Kidney (tissue), 14 donors: ENCODE measurements around the gene YIF1A. TPM values are rescaled to one million over a fixed set of nuclear protein-coding genes. Genes with fewer than 3 reads are reported as not detected.
A peak's percentile ranks its signal among the peaks of the same experiment; 100 is the strongest.
"Not testable (repeated sequence)": the region's sequence is repeated elsewhere in the genome, so short reads cannot be mapped to it uniquely, and the experiment has no call there.

Source experiments
- DNase-seq, 5 donors: peaks; one replicate each; pipeline ENCODE4 v3.0.0-alpha.2; 2013 to 2020
- FAIRE-seq: peaks from 2 replicates; lab custom pipeline; 2012; peaks lifted over from hg19 to GRCh38; lab: Jason Lieb, UNC
- H3K27ac ChIP-seq, 2 donors: one replicate each; pipeline ENCODE4 v1.7.0; 2013; ENCODE audit warnings: low read depth in 2 of 2, low read length in 2 of 2, inconsistent platforms in 1 of 2
- H3K27me3 ChIP-seq: one replicate; pipeline ENCODE4 v1.7.1; 2013; ENCODE audit warnings: low read length, inconsistent platforms; ENCODE audit not compliant: control insufficient read depth, insufficient read depth
- H3K36me3 ChIP-seq, 3 donors: one replicate each; pipeline versions ENCODE4 v1.7.0 to v1.7.1; 2013; ENCODE audit warnings: low read length in 3 of 3, control low read depth in 1 of 3, inconsistent platforms in 1 of 3; ENCODE audit not compliant: insufficient read depth in 3 of 3, control insufficient read depth in 2 of 3
- H3K4me1 ChIP-seq, 3 donors: one replicate each; pipeline versions ENCODE4 v1.7.0 to v1.7.1; 2013; ENCODE audit warnings: low read length in 3 of 3, inconsistent platforms in 1 of 3, low read depth in 1 of 3; ENCODE audit not compliant: control insufficient read depth in 2 of 3, insufficient read depth in 2 of 3
- H3K4me3 ChIP-seq, 3 donors: one replicate each; pipeline versions ENCODE4 v1.7.0 to v1.8.1; 2013; ENCODE audit warnings: low read length in 3 of 3, control low read depth in 1 of 3, inconsistent platforms in 1 of 3
- H3K9ac ChIP-seq, 3 donors: one replicate each; pipeline versions ENCODE4 v1.7.0 to v1.7.1; 2013; ENCODE audit warnings: low read length in 3 of 3, control low read depth in 1 of 3, inconsistent platforms in 1 of 3
- H3K9me3 ChIP-seq, 3 donors: one replicate each; pipeline versions ENCODE4 v1.7.0 to v1.7.1; 2013; ENCODE audit warnings: low read length in 3 of 3, control low read depth in 1 of 3, inconsistent platforms in 1 of 3; ENCODE audit not compliant: control insufficient read depth in 2 of 3, insufficient read depth in 1 of 3
- intact Hi-C: fragments of 100-400 bp; cut with DNase I; formaldehyde crosslinking; loops from one replicate; pipeline ENCODE4 v1.11.1; 2022
- polyA plus RNA-seq: library from polyadenylated mRNA; stranded (reverse); fragments of 350-450 nt; fragmentation: Illumina TruSeq; extraction: RNeasy Lipid Tissue Mini Kit (QIAGEN cat#74804); gene quantifications from one replicate; pipeline ENCODE4 v1.2.3, GENCODE V29; 2014; ENCODE audit warnings: low read depth, low replicate concordance; ENCODE audit not compliant: insufficient read depth
- total RNA-seq: library from RNA; stranded (reverse); fragmentation: NEBNext Ultra II Directional; extraction: Animal tissue kit (Norgen Biotek cat#: 25700); gene quantifications from one replicate; pipeline ENCODE4 v1.2.1, GENCODE V29; 2021
- TF ChIP-seq, protein P1 (sequence below): IDR thresholded peaks from 3 replicates; pipeline ENCODE4 v1.5.1; 2012; ENCODE audit warnings: mild to moderate bottlenecking, moderate library complexity, borderline replicate concordance; ENCODE audit not compliant: insufficient read depth; ENCODE audit errors: extremely low read depth
- donor health status: control.
- donor health status: control.
- donor health status: control.
- donor health status: control.
- donor health status: control.
- donor health status: DM: yes; HTN: yes; CAD: no.
- donor health status: Normal renal cell carcinoma (clear cell type).

YIF1A gene
- total and polyA plus RNA-seq, 2 donors from 2014 or later = 92.1 to 115 TPM

DNA sequence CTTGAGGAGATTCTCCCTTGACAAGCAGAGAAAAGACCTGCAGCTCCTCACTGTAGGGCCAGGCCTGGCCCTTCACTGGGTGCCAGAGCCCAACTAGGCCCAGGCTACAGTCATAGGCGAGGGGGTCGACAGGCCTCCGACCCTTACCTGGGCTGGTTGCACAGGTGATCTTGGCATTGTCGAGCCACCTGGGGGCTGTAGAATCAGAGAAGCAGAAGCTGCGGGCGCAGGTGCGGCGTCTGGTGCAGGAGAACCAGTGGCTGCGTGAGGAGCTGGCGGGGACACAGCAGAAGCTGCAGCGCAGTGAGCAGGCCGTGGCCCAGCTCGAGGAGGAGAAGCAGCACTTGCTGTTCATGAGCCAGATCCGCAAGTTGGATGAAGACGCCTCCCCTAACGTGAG, 27.4 kb downstream of the YIF1A start:
- H3K36me3 ChIP-seq = peaks cover 2 to 7% (median 4%) of the 10 kb centered on the region in 3 donors
- TF ChIP-seq, protein P1, sequence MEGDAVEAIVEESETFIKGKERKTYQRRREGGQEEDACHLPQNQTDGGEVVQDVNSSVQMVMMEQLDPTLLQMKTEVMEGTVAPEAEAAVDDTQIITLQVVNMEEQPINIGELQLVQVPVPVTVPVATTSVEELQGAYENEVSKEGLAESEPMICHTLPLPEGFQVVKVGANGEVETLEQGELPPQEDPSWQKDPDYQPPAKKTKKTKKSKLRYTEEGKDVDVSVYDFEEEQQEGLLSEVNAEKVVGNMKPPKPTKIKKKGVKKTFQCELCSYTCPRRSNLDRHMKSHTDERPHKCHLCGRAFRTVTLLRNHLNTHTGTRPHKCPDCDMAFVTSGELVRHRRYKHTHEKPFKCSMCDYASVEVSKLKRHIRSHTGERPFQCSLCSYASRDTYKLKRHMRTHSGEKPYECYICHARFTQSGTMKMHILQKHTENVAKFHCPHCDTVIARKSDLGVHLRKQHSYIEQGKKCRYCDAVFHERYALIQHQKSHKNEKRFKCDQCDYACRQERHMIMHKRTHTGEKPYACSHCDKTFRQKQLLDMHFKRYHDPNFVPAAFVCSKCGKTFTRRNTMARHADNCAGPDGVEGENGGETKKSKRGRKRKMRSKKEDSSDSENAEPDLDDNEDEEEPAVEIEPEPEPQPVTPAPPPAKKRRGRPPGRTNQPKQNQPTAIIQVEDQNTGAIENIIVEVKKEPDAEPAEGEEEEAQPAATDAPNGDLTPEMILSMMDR = no peak

GRCh38 chr11:66259956-66260355, 29.0 kb downstream of the YIF1A start:
- DNase-seq (no peak), FAIRE-seq (no peak)
- H3K27ac ChIP-seq = no peak overlapping the region
- H3K4me1 ChIP-seq = peaks cover 0 to 12% (median 4%) of the 10 kb centered on the region in 3 donors
- intact Hi-C loops = no loop called here
- no peaks in the 10 kb centered on the region for H3K27me3 ChIP-seq
- TF ChIP-seq, protein P1 = no peak
- H3K4me3 ChIP-seq = no peak overlapping the region
- peaks cover 2 to 7% (median 4%) of the 10 kb centered on the region in 3 donors for H3K36me3 ChIP-seq
- H3K9ac ChIP-seq = no peak overlapping the region
- H3K9me3 ChIP-seq = no peaks in the 10 kb centered on the region

More for the DNA sequence above, 27.4 kb downstream of the YIF1A start:
- H3K4me3 ChIP-seq = no peak overlapping the region
- DNase-seq (no peak), FAIRE-seq (no peak)
- intact Hi-C loops = no loop called here
- no peaks in the 10 kb centered on the region for H3K27me3 ChIP-seq
- no peaks in the 10 kb centered on the region for H3K9me3 ChIP-seq
- no peak overlapping the region for H3K27ac ChIP-seq
- H3K9ac ChIP-seq = no peak overlapping the region
- peaks cover 0 to 14% (median 4%) of the 10 kb centered on the region in 3 donors for H3K4me1 ChIP-seq

- FAIRE-seq (no peak), DNase-seq (no peak)
- TF ChIP-seq, protein P1 = no peak
- H3K4me1 ChIP-seq = peaks cover 0 to 12% (median 4%) of the 10 kb centered on the region in 3 donors
- peak overlapping the region in 1 of 3 donors; percentile 43 for H3K9ac ChIP-seq
- intact Hi-C loops = no loop called here
- H3K4me3 ChIP-seq = no peak overlapping the region
- H3K9me3 ChIP-seq = no peaks in the 10 kb centered on the region
- no peak overlapping the region for H3K27ac ChIP-seq
- no peaks in the 10 kb centered on the region for H3K27me3 ChIP-seq
- peaks cover 0 to 7% (median 4%) of the 10 kb centered on the region in 3 donors for H3K36me3 ChIP-seq
Observed at GRCh38 chr11:66259225-66259624, 29.7 kb downstream of the YIF1A start.

DNA sequence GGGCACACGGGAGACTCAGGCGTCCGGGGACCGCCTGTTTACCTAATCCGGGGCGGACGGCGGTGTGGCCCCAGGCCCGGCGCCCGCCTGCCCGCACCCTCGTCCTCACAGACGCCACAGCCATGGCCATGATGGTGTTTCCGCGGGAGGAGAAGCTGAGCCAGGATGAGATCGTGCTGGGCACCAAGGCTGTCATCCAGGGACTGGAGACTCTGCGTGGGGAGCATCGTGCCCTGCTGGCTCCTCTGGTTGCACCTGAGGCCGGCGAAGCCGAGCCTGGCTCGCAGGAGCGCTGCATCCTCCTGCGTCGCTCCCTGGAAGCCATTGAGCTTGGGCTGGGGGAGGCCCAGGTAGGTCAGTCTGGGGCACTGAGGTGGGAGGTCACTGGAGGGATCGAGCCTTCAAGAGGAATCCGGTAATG, 30.5 kb downstream of the YIF1A start:
- intact Hi-C loops = no loop called here
- no peak overlapping the region for H3K27ac ChIP-seq

DNA sequence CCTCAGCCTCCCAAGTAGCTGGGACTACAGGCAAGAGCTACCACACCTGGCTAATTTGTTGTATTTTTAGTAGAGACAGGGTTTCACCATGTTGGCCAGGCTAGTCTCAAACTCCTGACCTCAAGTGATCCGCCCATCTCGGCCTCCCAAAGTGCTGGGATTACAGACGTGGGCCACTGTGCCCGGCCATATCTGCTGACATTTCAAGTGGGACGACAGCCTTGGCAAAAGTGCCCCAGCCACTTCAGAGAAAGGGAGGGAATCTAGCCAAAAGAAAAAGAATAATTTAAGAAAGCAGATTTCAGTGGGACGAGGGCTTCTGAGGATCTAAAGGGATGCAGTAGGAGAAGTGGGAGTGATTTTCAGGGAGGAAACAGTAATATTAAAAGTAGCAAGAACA, 35.9 kb downstream of the YIF1A start:
- FAIRE-seq, H3K4me1 ChIP-seq, intact Hi-C loops: not testable (repeated sequence)

More for the DNA sequence above, 30.5 kb downstream of the YIF1A start:
- TF ChIP-seq, protein P1 = no peak
- peak overlapping the region in 2 of 3 donors; percentile 44 to 80 for H3K9ac ChIP-seq
- peak overlapping the region; percentile 15 to 85 (median 54) for H3K4me3 ChIP-seq
- no peaks in the 10 kb centered on the region for H3K27me3 ChIP-seq
- H3K4me1 ChIP-seq = peaks cover 0 to 12% (median 4%) of the 10 kb centered on the region in 3 donors
- FAIRE-seq (no peak), DNase-seq (no peak)
- no peaks in the 10 kb centered on the region for H3K9me3 ChIP-seq
- H3K36me3 ChIP-seq = peaks cover 0 to 6% (median 4%) of the 10 kb centered on the region in 3 donors

More for the DNA sequence above, 35.9 kb downstream of the YIF1A start:
- DNase-seq, H3K4me3 ChIP-seq, H3K27ac ChIP-seq, H3K27me3 ChIP-seq, H3K36me3 ChIP-seq, H3K9me3 ChIP-seq, H3K9ac ChIP-seq: not testable (repeated sequence)
